HepG2 (cell line): Measurements from ENCODE around the gene PDE2A. TPM values are rescaled to one million over a fixed set of nuclear protein-coding genes. Genes with fewer than 3 reads are reported as not detected.

ENCODE experiments used
- ATAC-seq: fragments of 200-7000 bp; cut with Tn5 transposase; 3 replicates; pipeline ENCODE4 v1.9.1; 2020; ENCODE audit warnings: mild to moderate bottlenecking, moderate library complexity
- BruUV-seq: library from RNA; stranded (reverse); fragments of 400-500 nt; replicated peaks from 2 replicates; lab custom pipeline; 2021; lab: Mats Ljungman, UMichigan
- CTCF ChIA-PET: fragments of 300-600 bp; formaldehyde crosslinking; extraction: SDS; loops from one replicate; lab custom pipeline; 2021; ENCODE audit warnings: low total read pairs, inconsistent platforms, low intra/inter-chr PET ratio; lab: Yijun Ruan, JAX
- POLR2A ChIA-PET: fragments of 350-600 bp; sonication (Branson Sonifier 250); formaldehyde crosslinking; loops from one replicate; lab custom pipeline; 2020; ENCODE audit warnings: antibody characterized with exemption, inconsistent platforms; lab: Yijun Ruan, JAX
- DNase-seq: peaks from one replicate; pipeline ENCODE4 v3.0.0-alpha.2; 2015; ENCODE audit warnings: low spot score
- FAIRE-seq: peaks from 3 replicates; lab custom pipeline; 2011; peaks lifted over from hg19 to GRCh38; lab: Jason Lieb, UNC
- H2AFZ ChIP-seq: one replicate; pipeline ENCODE4 v1.6.1; 2011; ENCODE audit warnings: low read length, inconsistent platforms
- H3K27ac ChIP-seq: fragments of 300-600 bp; 3 replicates; pipeline ENCODE4 v1.8.0; 2011; ENCODE audit warnings: mixed run types, mild to moderate bottlenecking, mixed read lengths, low read length, inconsistent platforms; ENCODE audit not compliant: insufficient read depth; ENCODE audit errors: extremely low read length
- H3K27me3 ChIP-seq, 2 experiments: fragments of 200-600 bp in 1 of 2; 2 replicates in 1 of 2; 3 replicates in 1 of 2; pipeline versions ENCODE4 v1.6.0 to v1.8.0; 2011; ENCODE audit warnings: low read length in 2 of 2, mild to moderate bottlenecking in 2 of 2, moderate library complexity in 2 of 2, inconsistent platforms in 1 of 2; ENCODE audit not compliant: insufficient read depth in 2 of 2, control insufficient read depth in 1 of 2
- H3K36me3 ChIP-seq, 2 experiments: fragments of 200-600 bp in 1 of 2; replicated peaks in 1 of 2; 2 replicates in 1 of 2; 3 replicates in 1 of 2; pipeline versions ENCODE4 v1.5.1 to v1.8.0; 2011; ENCODE audit warnings: low read length in 2 of 2, inconsistent platforms in 1 of 2; ENCODE audit not compliant: insufficient read depth in 2 of 2, control insufficient read depth in 1 of 2
- H3K4me1 ChIP-seq: 2 replicates; pipeline ENCODE4 v1.5.1; 2012; ENCODE audit warnings: low read length, inconsistent platforms; ENCODE audit not compliant: insufficient read depth
- H3K4me2 ChIP-seq: 2 replicates; pipeline ENCODE4 v1.6.0; 2011; ENCODE audit warnings: low read depth, low read length, inconsistent platforms
- H3K4me3 ChIP-seq, 3 experiments: fragments of 200-600 bp in 1 of 3; sonication (generic), shearing (Covaris generic) in 1 of 3; replicated peaks in 1 of 3; 2 replicates each; pipeline ENCODE4 v1.5.1; 2011 to 2016; ENCODE audit warnings: low read length in 3 of 3, inconsistent platforms in 2 of 3, low read depth in 2 of 3, mild to moderate bottlenecking in 2 of 3, control low read depth in 1 of 3, mixed read lengths in 1 of 3; ENCODE audit not compliant: insufficient read depth in 1 of 3
- H3K79me2 ChIP-seq: one replicate; pipeline ENCODE4 v1.6.1; 2011; ENCODE audit warnings: low read length, inconsistent platforms; ENCODE audit not compliant: insufficient read depth
- H3K9ac ChIP-seq: 2 replicates; pipeline ENCODE4 v1.6.0; 2011; ENCODE audit warnings: mild to moderate bottlenecking, low read depth, low read length, inconsistent platforms; ENCODE audit not compliant: insufficient read depth
- H3K9me3 ChIP-seq: 2 replicates; pipeline ENCODE4 v1.5.1; 2012; ENCODE audit warnings: mild to moderate bottlenecking, low read length
- H4K20me1 ChIP-seq: 2 replicates; pipeline ENCODE4 v1.6.0; 2011; ENCODE audit warnings: inconsistent platforms, mild to moderate bottlenecking, low read length, moderate library complexity; ENCODE audit not compliant: insufficient read depth
- FOXJ3 ChIP-seq: sonication (generic); formaldehyde crosslinking; IDR thresholded peaks from 2 replicates; pipeline ENCODE4 v1.4.0; 2020; ENCODE audit warnings: missing genetic modification reagents, mild to moderate bottlenecking, borderline replicate concordance
- HNRNPUL1 ChIP-seq: fragments of 200-400 bp; formaldehyde crosslinking; IDR thresholded peaks from 2 replicates; pipeline ENCODE4 v1.6.1; 2017; ENCODE audit warnings: low read depth, mild to moderate bottlenecking, low read length, moderate library complexity
- SMAD9 ChIP-seq: sonication (generic); formaldehyde crosslinking; IDR thresholded peaks from 2 replicates; pipeline ENCODE4 v1.5.1; 2020; ENCODE audit warnings: mild to moderate bottlenecking, missing genetic modification reagents
- SMYD3 ChIP-seq: sonication (generic); formaldehyde crosslinking; IDR thresholded peaks from 2 replicates; pipeline ENCODE4 v1.8.1; 2023; ENCODE audit warnings: mild to moderate bottlenecking, missing genetic modification reagents
- ZKSCAN8 ChIP-seq: IDR thresholded peaks from 2 replicates; pipeline ENCODE4 v1.6.1; 2016; ENCODE audit warnings: borderline replicate concordance, missing genetic modification reagents, missing compliant biosample characterization
- ZNF367 ChIP-seq: sonication (generic); formaldehyde crosslinking; IDR thresholded peaks from 2 replicates; pipeline ENCODE4 v1.4.0; 2020; ENCODE audit warnings: missing genetic modification reagents, borderline replicate concordance
- ZNF510 ChIP-seq: sonication (generic); formaldehyde crosslinking; IDR thresholded peaks from 2 replicates; pipeline ENCODE4 v1.4.0; 2020; ENCODE audit warnings: low read depth, mild to moderate bottlenecking, missing genetic modification reagents
- ZNF644 ChIP-seq: IDR thresholded peaks from 2 replicates; pipeline ENCODE4 v1.6.1; 2016; ENCODE audit warnings: low read depth
- ZNF780A ChIP-seq: sonication (generic); formaldehyde crosslinking; IDR thresholded peaks from 2 replicates; pipeline ENCODE4 v1.8.0; 2022; ENCODE audit warnings: mild to moderate bottlenecking, missing genetic modification reagents, moderate library complexity
- WGBS: methylation state at CpG from one replicate; pipeline ENCODE4 v1.1.6; 2017; ENCODE audit warnings: low lambda C conversion rate; 5-methylcytosine and 5-hydroxymethylcytosine counted together
- in situ Hi-C: cut with HindIII; loops from 2 replicates; pipeline ENCODE4 v1.10.0; 2017; ENCODE audit warnings: low pct_unique_long_range_greater_than_20kb; ENCODE audit not compliant: extremely low pct_ligation_motif_present
- intact Hi-C: fragments of 100-400 bp; cut with micrococcal nuclease; formaldehyde crosslinking; loops from one replicate; pipeline ENCODE4 v1.10.0; 2022; ENCODE audit not compliant: unreplicated experiment
- polyA plus RNA-seq, 8 experiments: library from polyadenylated mRNA; depleted of rRNA in 3 of 8; stranded (reverse) in 7 of 8; unstranded in 1 of 8; fragments of >200 nt; fragmentation: Illumina TruSeq in 4 of 8; extraction: Trizol in 4 of 8; gene quantifications; 2 replicates each; pipeline versions ENCODE4 v1.2.1 to v1.2.3, GENCODE V29; 2011 to 2016; ENCODE audit warnings: low read depth in 4 of 8, missing spikeins in 1 of 8, mixed read lengths in 1 of 8; ENCODE audit not compliant: insufficient read depth in 1 of 8
- total RNA-seq, 5 experiments: library from RNA; depleted of rRNA; stranded (reverse); fragments of >200 nt; fragmentation: Illumina TruSeq; extraction: Trizol; gene quantifications; 2 replicates each; pipeline ENCODE4 v1.2.3, GENCODE V29; 2016; ENCODE audit warnings: low read depth in 1 of 5
- TF ChIP-seq, protein P1 (sequence below): sonication (generic); formaldehyde crosslinking; IDR thresholded peaks from 2 replicates; pipeline ENCODE4 v1.4.0; 2020; ENCODE audit warnings: low read depth, missing genetic modification reagents
- TF ChIP-seq, protein P2 (sequence below): IDR thresholded peaks from 2 replicates; pipeline ENCODE4 v1.6.1; 2016; ENCODE audit warnings: missing genetic modification reagents, missing compliant biosample characterization
- TF ChIP-seq, protein P3 (sequence below): sonication (generic); formaldehyde crosslinking; IDR thresholded peaks from 2 replicates; pipeline ENCODE4; 2020; ENCODE audit warnings: missing genetic modification reagents, mild to moderate bottlenecking, borderline replicate concordance
- TF ChIP-seq, protein P4 (sequence below): IDR thresholded peaks from 2 replicates; pipeline ENCODE4 v1.6.1; 2016; ENCODE audit warnings: missing compliant biosample characterization, missing genetic modification reagents, borderline replicate concordance

Gene PDE2A
- total and polyA plus RNA-seq, 2 of the 13 experiments (the other 11 are each of a cell fraction or from before 2014, with no cell fraction given): 3.1 TPM; not detected in 1

DNA sequence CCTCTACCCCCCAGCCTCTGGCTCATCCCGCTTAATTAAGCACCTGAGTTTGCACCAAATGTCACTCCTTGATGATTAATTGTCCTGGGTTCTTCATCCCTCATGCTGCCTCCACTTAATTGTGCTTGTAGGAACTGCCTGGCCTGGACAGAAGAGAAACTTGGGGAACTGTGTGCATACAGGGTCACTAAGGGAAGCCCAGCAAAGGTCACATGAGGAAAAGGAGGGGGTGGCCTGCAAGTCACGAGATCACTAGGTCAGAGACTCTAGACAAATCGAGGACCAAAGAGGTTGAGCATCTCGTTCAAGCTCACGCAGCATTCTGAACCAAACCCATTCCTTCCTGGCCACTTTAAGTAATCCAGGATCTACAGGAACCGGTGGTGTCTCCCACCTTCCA lies 75.8 kb downstream of the PDE2A start (continued):
- TF ChIP-seq, protein P1, sequence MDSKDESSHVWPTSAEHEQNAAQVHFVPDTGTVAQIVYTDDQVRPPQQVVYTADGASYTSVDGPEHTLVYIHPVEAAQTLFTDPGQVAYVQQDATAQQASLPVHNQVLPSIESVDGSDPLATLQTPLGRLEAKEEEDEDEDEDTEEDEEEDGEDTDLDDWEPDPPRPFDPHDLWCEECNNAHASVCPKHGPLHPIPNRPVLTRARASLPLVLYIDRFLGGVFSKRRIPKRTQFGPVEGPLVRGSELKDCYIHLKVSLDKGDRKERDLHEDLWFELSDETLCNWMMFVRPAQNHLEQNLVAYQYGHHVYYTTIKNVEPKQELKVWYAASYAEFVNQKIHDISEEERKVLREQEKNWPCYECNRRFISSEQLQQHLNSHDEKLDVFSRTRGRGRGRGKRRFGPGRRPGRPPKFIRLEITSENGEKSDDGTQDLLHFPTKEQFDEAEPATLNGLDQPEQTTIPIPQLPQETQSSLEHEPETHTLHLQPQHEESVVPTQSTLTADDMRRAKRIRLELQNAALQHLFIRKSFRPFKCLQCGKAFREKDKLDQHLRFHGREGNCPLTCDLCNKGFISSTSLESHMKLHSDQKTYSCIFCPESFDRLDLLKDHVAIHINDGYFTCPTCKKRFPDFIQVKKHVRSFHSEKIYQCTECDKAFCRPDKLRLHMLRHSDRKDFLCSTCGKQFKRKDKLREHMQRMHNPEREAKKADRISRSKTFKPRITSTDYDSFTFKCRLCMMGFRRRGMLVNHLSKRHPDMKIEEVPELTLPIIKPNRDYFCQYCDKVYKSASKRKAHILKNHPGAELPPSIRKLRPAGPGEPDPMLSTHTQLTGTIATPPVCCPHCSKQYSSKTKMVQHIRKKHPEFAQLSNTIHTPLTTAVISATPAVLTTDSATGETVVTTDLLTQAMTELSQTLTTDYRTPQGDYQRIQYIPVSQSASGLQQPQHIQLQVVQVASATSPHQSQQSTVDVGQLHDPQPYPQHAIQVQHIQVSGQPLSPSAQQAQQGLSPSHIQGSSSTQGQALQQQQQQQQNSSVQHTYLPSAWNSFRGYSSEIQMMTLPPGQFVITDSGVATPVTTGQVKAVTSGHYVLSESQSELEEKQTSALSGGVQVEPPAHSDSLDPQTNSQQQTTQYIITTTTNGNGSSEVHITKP (CRISPR knock-in tag): no peak
- TF ChIP-seq ZKSCAN8 (CRISPR knock-in tag): no peak
- no peak for TF ChIP-seq ZNF367 (CRISPR knock-in tag)
- no peak for TF ChIP-seq ZNF780A (CRISPR knock-in tag)
- no peak for TF ChIP-seq FOXJ3 (CRISPR knock-in tag)
- TF ChIP-seq, protein P2, sequence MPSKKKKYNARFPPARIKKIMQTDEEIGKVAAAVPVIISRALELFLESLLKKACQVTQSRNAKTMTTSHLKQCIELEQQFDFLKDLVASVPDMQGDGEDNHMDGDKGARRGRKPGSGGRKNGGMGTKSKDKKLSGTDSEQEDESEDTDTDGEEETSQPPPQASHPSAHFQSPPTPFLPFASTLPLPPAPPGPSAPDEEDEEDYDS (CRISPR knock-in tag): no peak
- TF ChIP-seq HNRNPUL1: no peak

DNA sequence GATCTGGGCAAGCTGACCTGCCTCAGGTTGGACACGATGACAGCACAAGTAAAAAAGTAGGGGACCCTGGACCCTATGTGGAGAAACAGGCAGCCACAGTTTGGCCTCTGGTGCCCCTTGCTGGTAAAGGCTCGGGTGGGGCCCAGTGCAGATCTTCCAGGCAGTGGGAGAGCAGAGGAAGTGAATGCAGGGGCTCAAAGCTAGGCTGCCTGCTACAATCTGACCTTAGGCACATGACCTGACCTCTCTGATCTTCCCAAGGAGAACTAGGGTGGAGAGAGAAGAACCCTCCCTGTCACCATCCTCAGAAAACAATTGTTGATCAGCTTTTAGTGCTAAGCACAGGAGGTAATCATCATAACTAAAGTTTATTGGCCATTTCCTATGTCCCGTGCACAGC lies 76.5 kb downstream of the PDE2A start:
- no peak overlapping the region for H3K9ac ChIP-seq
- ATAC-seq (no peak), DNase-seq (no peak), FAIRE-seq (no peak)
- BruUV-seq: no TSS peak
- no peak overlapping the region for H3K4me3 ChIP-seq
- in situ Hi-C loops (loop anchor here (5.0 kb wide), 1 partner anchor 45 kb away; no protein-coding TSS in a partner anchor), intact Hi-C loops (loop anchor here (2.0 kb wide), 1 partner anchor 45 kb away; no protein-coding TSS in a partner anchor)
- POLR2A ChIA-PET: no interaction called here
- CTCF ChIA-PET: interaction anchor here (1.1 kb wide), 1 partner anchor 8 kb away, joined by 3 read pairs; no protein-coding TSS in a partner anchor
- 0% methylated on average over 2 of the region's 3 CpGs for WGBS
- no peak overlapping the region for H2AFZ ChIP-seq
- no peak overlapping the region for H3K27ac ChIP-seq
- H3K79me2 ChIP-seq: no peaks in the 10 kb centered on the region
- H4K20me1 ChIP-seq: peaks cover 2% of the 10 kb centered on the region; the same call in 1 of the 2 replicates
- peaks cover 9 to 69% of the 10 kb centered on the region in 2 experiments for H3K27me3 ChIP-seq
- no peaks in the 10 kb centered on the region for H3K9me3 ChIP-seq
- H3K4me2 ChIP-seq: no peak overlapping the region
- H3K4me1 ChIP-seq: no peaks in the 10 kb centered on the region
- H3K36me3 ChIP-seq: no peaks in the 10 kb centered on the region
- TF ChIP-seq ZNF510 (CRISPR knock-in tag): no peak
- no peak for TF ChIP-seq SMAD9
- no peak for TF ChIP-seq ZNF644 (CRISPR knock-in tag)
- TF ChIP-seq, protein P3, sequence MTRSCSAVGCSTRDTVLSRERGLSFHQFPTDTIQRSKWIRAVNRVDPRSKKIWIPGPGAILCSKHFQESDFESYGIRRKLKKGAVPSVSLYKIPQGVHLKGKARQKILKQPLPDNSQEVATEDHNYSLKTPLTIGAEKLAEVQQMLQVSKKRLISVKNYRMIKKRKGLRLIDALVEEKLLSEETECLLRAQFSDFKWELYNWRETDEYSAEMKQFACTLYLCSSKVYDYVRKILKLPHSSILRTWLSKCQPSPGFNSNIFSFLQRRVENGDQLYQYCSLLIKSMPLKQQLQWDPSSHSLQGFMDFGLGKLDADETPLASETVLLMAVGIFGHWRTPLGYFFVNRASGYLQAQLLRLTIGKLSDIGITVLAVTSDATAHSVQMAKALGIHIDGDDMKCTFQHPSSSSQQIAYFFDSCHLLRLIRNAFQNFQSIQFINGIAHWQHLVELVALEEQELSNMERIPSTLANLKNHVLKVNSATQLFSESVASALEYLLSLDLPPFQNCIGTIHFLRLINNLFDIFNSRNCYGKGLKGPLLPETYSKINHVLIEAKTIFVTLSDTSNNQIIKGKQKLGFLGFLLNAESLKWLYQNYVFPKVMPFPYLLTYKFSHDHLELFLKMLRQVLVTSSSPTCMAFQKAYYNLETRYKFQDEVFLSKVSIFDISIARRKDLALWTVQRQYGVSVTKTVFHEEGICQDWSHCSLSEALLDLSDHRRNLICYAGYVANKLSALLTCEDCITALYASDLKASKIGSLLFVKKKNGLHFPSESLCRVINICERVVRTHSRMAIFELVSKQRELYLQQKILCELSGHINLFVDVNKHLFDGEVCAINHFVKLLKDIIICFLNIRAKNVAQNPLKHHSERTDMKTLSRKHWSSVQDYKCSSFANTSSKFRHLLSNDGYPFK (CRISPR knock-in tag): no peak
- TF ChIP-seq, protein P4, sequence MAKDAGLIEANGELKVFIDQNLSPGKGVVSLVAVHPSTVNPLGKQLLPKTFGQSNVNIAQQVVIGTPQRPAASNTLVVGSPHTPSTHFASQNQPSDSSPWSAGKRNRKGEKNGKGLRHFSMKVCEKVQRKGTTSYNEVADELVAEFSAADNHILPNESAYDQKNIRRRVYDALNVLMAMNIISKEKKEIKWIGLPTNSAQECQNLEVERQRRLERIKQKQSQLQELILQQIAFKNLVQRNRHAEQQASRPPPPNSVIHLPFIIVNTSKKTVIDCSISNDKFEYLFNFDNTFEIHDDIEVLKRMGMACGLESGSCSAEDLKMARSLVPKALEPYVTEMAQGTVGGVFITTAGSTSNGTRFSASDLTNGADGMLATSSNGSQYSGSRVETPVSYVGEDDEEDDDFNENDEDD (CRISPR knock-in tag): no peak
- TF ChIP-seq SMYD3 (CRISPR knock-in tag): no peak
